GM18870 (cell line): Measurements from ENCODE around the gene GCLM.
"Not testable (repeated sequence)": the region's sequence is repeated elsewhere in the genome, so short reads cannot be mapped to it uniquely, and the experiment has no call there.

ENCODE experiments used
- ATAC-seq: cut with Tn5 transposase; IDR thresholded peaks from one replicate; pipeline ENCODE4 v1.9.1; 2021; ENCODE audit warnings: moderate library complexity; ENCODE audit not compliant: unreplicated experiment

Gene GCLM

GRCh38 chr1:93909146-93910050, at the start of gene GCLM:
TSS of gene GCLM (minus strand) at chr1:93909430. CDS start at chr1:93909163, 267 bp downstream.
- ATAC-seq = peak; percentile 87

DNA sequence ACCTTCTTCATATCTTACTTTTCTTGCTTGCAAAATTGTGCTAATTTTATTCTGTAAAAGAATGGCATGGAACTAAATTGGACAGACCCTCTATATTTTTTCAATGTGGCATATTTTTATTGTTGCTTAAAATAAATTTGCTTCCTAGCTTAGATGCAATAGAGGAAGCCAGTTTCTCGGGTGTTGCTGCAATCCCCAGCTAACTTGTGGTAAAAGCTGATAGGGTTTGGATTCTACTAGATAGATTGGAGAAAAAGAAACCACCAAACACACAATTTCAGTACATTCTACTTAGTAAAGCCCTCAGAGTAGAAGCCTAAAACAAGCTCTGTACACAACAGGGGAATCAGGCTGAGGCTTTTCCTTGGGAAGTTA, 49.5 kb upstream of the GCLM start:
- no peak for ATAC-seq

DNA sequence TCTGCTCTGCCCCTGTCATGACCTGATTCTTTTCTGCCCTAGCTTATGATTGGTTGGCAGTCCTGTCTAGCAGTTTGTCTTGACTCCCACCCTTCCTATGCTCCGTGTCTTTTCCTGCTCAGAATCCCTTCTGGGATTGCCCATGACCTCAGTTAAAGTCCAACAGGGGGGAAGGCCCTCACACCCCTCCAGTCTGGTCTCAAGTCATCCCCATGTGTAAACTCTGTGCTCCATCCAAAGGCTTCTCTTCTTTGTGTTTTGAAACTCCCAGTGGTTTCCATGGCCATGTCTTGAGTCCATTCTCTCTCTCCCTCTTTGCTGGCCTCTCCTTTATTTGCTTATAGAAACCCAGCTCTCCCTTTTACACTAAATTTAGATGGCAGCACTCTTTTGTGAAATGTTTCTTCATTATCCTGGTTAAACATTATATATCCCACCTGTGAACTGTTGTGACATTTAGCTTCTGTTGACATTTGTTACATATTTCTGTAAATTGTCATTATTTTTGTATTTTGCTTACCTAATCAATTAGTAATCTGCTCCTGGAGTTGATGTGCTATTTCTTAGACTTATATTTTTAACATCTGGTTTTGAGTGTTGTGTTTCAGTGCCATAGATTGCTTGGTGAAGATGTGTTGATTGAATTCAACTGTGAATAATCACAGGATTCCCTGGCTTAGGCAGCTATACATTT, 48.9 kb upstream of the GCLM start:
- ATAC-seq = no peak

DNA sequence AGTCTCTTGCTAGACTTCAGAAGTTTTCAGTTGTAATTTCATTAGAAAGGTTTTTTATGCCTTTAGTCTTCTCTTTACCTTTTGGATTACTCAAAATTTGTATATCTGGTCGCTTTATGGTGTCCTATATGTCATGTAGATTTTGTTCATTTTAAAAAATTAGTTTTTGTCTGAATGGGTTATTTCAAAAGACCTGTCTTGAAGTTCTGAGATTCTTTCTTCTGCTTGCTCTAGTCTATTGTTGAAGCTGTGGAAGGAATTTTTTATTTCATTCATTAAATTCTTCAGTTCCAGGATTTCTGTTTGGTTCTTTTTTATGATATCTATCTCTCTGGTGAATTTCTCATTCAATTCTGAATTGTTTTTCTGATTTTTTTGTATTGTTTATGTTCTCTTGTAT, 46.5 kb upstream of the GCLM start:
- no peak for ATAC-seq

GRCh38 chr1:93947002-93947686, 37.9 kb upstream of the GCLM start:
- not testable (repeated sequence) for ATAC-seq

- no peak for ATAC-seq
Measured at GRCh38 chr1:93938461-93939145, 29.4 kb upstream of the GCLM start.

GRCh38 chr1:93937997-93938396, 28.8 kb upstream of the GCLM start:
- no peak for ATAC-seq

GRCh38 chr1:93925206-93925605, 16.0 kb upstream of the GCLM start:
- ATAC-seq = no peak

DNA sequence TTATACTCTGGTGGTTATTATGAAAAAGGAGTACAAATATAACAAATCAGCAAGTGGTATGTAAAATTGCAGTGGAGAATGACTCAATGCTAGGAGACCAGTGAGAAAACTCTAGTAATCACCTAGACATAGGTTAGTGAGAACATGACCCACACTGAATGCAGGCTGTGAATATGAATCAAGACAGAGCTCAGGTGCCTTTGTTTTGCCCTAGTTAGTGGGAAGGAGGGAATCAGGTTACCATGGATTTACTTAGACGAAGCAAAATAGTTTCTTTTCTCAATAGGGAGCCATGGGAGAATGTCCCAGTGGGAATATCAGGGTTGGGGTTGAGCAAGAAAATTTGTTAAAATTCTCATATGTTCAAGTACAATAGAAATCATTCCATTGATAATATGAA, 10.6 kb upstream of the GCLM start:
- no peak for ATAC-seq

GRCh38 chr1:93917302-93917701, 8.1 kb upstream of the GCLM start:
- ATAC-seq = no peak

DNA sequence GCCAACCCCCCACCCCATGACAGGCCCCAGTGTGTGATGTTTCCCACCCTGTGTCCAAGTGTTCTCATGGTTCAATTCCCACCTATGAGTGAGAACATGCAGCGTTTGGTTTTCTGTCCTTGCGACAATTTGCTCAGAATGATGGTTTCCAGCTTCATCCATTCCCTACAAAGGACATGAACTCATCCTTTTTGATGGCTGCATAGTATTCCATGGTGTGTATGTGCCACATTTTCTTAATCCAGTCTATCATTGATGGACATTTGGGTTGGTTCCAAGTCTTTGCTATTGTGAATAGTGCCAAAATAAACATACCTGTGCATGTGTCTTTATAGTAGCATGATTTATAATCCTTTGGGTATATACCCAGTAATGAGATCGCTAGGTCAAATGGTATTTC, 1.6 kb upstream of the GCLM start:
- not testable (repeated sequence) for ATAC-seq

DNA sequence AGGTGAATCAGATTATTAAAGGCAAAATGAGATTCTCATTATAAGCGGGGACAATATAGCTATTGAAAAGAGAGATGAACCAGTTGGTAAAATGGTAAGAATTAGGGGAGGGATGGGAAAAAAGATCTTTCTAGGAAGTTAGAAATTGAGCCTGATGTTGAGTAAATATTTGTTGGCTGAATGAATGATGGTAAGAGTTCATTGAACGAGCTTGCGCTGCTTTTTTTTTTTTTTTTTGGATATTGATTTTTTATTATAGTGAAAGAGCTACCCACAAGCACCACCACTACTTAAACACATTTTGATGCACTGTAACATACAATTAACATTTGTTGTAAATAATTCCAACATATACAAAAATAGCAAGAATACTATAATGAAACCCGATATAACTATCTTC, 1.1 kb upstream of the GCLM start:
- no peak for ATAC-seq

GRCh38 chr1:93908394-93909145, 660 bp downstream of the GCLM start:
- peak; percentile 37 for ATAC-seq

DNA sequence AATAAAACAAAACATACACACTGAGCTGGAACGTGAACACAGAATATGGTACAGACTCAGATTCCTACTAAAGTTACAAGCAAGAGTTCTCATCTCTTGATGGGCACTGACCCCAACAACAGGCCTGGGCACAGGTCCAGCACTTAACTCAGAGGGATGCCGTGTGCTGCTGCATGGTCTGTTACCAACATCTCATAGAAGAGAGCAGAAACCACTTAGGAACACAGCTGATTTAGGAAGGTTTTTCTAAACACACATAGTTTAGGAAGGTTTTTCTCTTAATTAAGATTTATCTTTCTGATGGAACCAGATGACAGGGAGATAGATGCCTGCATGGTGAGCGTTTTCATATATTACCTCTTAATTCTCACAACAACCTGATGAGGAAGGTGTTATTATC, 1.5 kb downstream of the GCLM start:
- no peak for ATAC-seq

DNA sequence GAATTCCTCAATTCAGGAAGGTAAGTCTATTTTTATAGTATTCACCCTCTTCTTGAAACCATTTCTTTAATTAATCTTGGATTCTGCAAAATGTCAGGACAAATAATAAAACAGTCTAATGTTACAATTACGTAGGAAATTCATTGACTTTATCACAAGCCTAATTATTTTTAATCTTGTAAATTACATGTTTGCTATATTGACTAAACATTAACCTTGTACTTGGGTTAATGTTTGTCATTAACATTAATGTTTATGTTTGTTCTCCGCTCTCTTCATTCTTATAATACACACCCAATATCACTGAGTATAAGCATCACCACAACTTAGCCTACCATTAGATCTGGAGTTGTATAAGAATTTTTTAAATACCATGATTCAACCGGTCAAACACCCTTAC, 2.8 kb downstream of the GCLM start:
- no peak for ATAC-seq

DNA sequence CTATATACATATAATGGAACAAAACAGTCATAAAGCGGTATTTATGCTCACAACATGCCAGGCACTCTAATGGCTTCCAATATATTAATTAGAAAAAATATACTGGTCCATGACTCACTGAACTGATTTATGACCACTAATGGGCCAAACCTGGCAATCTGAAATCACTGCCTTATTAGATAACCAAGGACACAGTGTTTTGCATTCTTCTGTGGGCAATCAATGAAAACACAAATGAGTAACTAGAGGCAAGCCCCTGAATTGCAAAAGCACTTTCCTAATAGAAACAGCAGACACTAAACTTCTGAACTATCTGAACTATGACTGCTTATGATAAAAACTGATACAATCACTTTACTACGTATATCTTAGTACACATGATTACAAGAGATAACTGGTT, 3.5 kb downstream of the GCLM start:
- no peak for ATAC-seq

- ATAC-seq = no peak
Measured at GRCh38 chr1:93905051-93905450, 4.2 kb downstream of the GCLM start.

GRCh38 chr1:93904228-93904627, 5.0 kb downstream of the GCLM start:
- ATAC-seq = no peak

DNA sequence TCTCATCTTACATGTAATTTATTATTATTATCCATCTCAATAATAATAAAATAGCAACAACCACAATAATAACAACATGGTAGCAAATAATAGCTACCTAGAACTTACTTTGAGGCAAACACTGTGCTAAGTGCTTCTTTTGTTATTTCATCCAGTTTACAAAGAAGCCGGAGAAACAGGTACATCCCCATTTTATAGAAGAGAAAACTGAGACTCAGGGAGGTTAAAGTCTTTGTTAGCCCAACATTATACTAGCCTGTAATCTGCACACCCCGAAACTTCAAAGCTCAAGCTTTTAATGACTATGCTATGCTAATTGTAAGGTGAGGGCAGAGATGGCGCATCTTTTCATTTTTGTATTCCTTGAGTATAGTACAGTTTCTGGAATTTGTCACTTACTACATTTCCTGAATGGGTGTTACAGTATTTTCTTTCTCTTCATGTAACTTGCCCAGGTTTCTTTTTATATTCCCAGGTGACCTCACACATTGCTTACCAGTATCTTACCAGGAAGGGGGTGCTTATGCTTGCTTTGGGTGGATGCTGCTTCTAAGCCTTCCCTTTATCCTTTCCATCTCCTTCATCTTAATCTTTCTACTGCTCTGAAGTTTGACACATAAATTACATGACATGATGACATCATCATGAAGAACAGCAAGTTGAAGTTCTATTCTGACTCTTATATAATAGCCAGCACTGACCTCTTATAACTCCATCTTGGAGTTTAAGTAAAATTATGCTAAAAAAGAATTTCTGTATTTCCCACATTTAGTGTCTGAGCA, 8.3 kb downstream of the GCLM start:
- ATAC-seq = no peak
